Liver (tissue), 9 donors: ENCODE results near the gene PC. TPM values are rescaled to one million over a fixed set of nuclear protein-coding genes. Genes with fewer than 3 reads are reported as not detected.

ENCODE experiments used
- DNase-seq: peaks from one replicate; pipeline ENCODE4 v3.0.0-alpha.2; 2017; ENCODE audit warnings: low spot score
- H3K27ac ChIP-seq, 2 donors: one replicate each; pipeline ENCODE4 v1.7.0; 2013; ENCODE audit warnings: inconsistent platforms in 2 of 2, low read length in 2 of 2, control low read depth in 1 of 2, low read depth in 1 of 2, mild to moderate bottlenecking in 1 of 2
- H3K27me3 ChIP-seq, 4 donors: one replicate each; pipeline versions ENCODE4 v1.6.1 to v1.7.0; 2013; ENCODE audit warnings: low read length in 3 of 4, inconsistent platforms in 1 of 4, mild to moderate bottlenecking in 1 of 4, moderate library complexity in 1 of 4; ENCODE audit not compliant: control insufficient read depth in 4 of 4, insufficient read depth in 4 of 4
- H3K36me3 ChIP-seq, 4 donors: one replicate each; pipeline versions ENCODE4 v1.6.1 to v1.7.0; 2013; ENCODE audit warnings: low read length in 3 of 4, mild to moderate bottlenecking in 3 of 4, low read depth in 1 of 4, moderate library complexity in 1 of 4; ENCODE audit not compliant: control insufficient read depth in 4 of 4, insufficient read depth in 3 of 4
- H3K4me1 ChIP-seq, 4 donors: one replicate each; pipeline versions ENCODE4 v1.6.1 to v1.7.0; 2013; ENCODE audit warnings: low read length in 3 of 4, mild to moderate bottlenecking in 3 of 4, moderate library complexity in 1 of 4; ENCODE audit not compliant: control insufficient read depth in 4 of 4, insufficient read depth in 4 of 4
- H3K4me3 ChIP-seq, 3 donors: one replicate each; pipeline versions ENCODE4 v1.6.1 to v1.7.0; 2013; ENCODE audit warnings: low read length in 3 of 3, control low read depth in 1 of 3, low read depth in 1 of 3, mild to moderate bottlenecking in 1 of 3
- H3K9ac ChIP-seq, 2 donors: one replicate each; pipeline ENCODE4 v1.7.0; 2013; ENCODE audit warnings: low read length in 2 of 2, mild to moderate bottlenecking in 2 of 2, moderate library complexity in 2 of 2, control low read depth in 1 of 2, low read depth in 1 of 2
- H3K9me3 ChIP-seq, 4 donors: one replicate each; pipeline versions ENCODE4 v1.6.1 to v1.7.0; 2013; ENCODE audit warnings: low read length in 3 of 4; ENCODE audit not compliant: control insufficient read depth in 4 of 4
- EGR1 ChIP-seq, 2 donors: IDR thresholded peaks; 2 replicates each; pipeline ENCODE4 v1.6.1; 2016 to 2018; ENCODE audit warnings: antibody characterized with exemption in 2 of 2, low read depth in 2 of 2
- FOXA1 ChIP-seq: IDR thresholded peaks from 2 replicates; pipeline ENCODE4 v1.6.1; 2016; ENCODE audit warnings: antibody characterized with exemption
- FOXA2 ChIP-seq: IDR thresholded peaks from 2 replicates; pipeline ENCODE4 v1.6.1; 2016; ENCODE audit warnings: antibody characterized with exemption
- GABPA ChIP-seq, 2 donors: IDR thresholded peaks in 1 of 2; conservative IDR thresholded peaks in 1 of 2; 2 replicates each; pipeline ENCODE4 v1.6.1; 2016; ENCODE audit warnings: antibody characterized with exemption in 2 of 2, mild to moderate bottlenecking in 1 of 2, moderate library complexity in 1 of 2
- HNF4A ChIP-seq, 2 donors: conservative IDR thresholded peaks; 2 replicates each; pipeline ENCODE4 v1.6.1; 2016; ENCODE audit warnings: antibody characterized with exemption in 2 of 2, mild to moderate bottlenecking in 2 of 2
- HNF4G ChIP-seq: IDR thresholded peaks from 2 replicates; pipeline ENCODE4 v1.6.1; 2016; ENCODE audit warnings: antibody characterized with exemption
- JUND ChIP-seq, 2 donors: IDR thresholded peaks; 2 replicates each; pipeline ENCODE4 v1.6.1; 2016; ENCODE audit warnings: antibody characterized with exemption in 2 of 2
- NR2F2 ChIP-seq: IDR thresholded peaks from 2 replicates; pipeline ENCODE4 v1.6.1; 2016; ENCODE audit warnings: antibody characterized with exemption
- RAD21 ChIP-seq, 2 donors: IDR thresholded peaks; 2 replicates each; pipeline ENCODE4 v1.6.1; 2016; ENCODE audit warnings: antibody characterized with exemption in 2 of 2, mild to moderate bottlenecking in 2 of 2
- RXRA ChIP-seq, 2 donors: IDR thresholded peaks; 2 replicates each; pipeline ENCODE4 v1.6.1; 2017 to 2018; ENCODE audit warnings: antibody characterized with exemption in 2 of 2, mild to moderate bottlenecking in 1 of 2
- SP1 ChIP-seq: IDR thresholded peaks from 2 replicates; pipeline ENCODE4 v1.6.1; 2018; ENCODE audit warnings: antibody characterized with exemption, mild to moderate bottlenecking
- TAF1 ChIP-seq: conservative IDR thresholded peaks from 2 replicates; pipeline ENCODE4 v1.6.1; 2016; ENCODE audit warnings: antibody characterized with exemption, mild to moderate bottlenecking
- YY1 ChIP-seq: IDR thresholded peaks from 2 replicates; pipeline ENCODE4 v1.6.1; 2016; ENCODE audit warnings: antibody characterized with exemption, mild to moderate bottlenecking
- whole genome bisulfite sequencing: extraction: QIAGEN DNeasy Blood & Tissue Kit; methylation state at CpG from one replicate; pipeline ENCODE4 v1.1.7; 2013; 5-methylcytosine and 5-hydroxymethylcytosine counted together
- polyA plus RNA-seq, 2 donors: library from polyadenylated mRNA; stranded (reverse) in 1 of 2; unstranded in 1 of 2; fragments of 200-250 nt in 1 of 2; fragments of >200 nt in 1 of 2; fragmentation: Nextera tagmentation in 1 of 2; extraction: Ambion mirVana in 1 of 2; gene quantifications; one replicate each; pipeline versions ENCODE4 v1.2.1 to v1.2.3, GENCODE V29; 2013 to 2015
- total RNA-seq, 2 donors: library from RNA; depleted of rRNA; stranded (reverse); fragments of >200 nt; gene quantifications; one replicate each; pipeline ENCODE4 v1.2.3, GENCODE V29; 2014
- TF ChIP-seq, protein P1 (sequence below): fragments of 150-350 bp; IDR thresholded peaks from 2 replicates; pipeline ENCODE4 v1.5.1; 2017; ENCODE audit warnings: improper control_type of control experiment, low read depth, low read length; ENCODE audit not compliant: missing input control
- TF ChIP-seq, protein P2 (sequence below): IDR thresholded peaks from 2 replicates; pipeline ENCODE4 v1.6.1; 2016; ENCODE audit warnings: antibody characterized with exemption
- TF ChIP-seq, protein P3 (sequence below): IDR thresholded peaks from 2 replicates; pipeline ENCODE4 v1.6.1; 2016; ENCODE audit warnings: antibody characterized with exemption
- TF ChIP-seq, protein P4 (sequence below): IDR thresholded peaks from 2 replicates; pipeline ENCODE4 v1.6.1; 2016; ENCODE audit warnings: antibody characterized with exemption, mild to moderate bottlenecking
- TF ChIP-seq, protein P5 (sequence below): IDR thresholded peaks from 2 replicates; pipeline ENCODE4 v1.6.1; 2016; ENCODE audit warnings: antibody characterized with exemption
- donor health status: healthy.
- donor health status: healthy.
- donor health status: healthy.
- donor health status: healthy.
- donor health status: healthy.

The PC gene
- total and polyA plus RNA-seq, 4 donors: 144 to 583 (median 296) TPM

DNA sequence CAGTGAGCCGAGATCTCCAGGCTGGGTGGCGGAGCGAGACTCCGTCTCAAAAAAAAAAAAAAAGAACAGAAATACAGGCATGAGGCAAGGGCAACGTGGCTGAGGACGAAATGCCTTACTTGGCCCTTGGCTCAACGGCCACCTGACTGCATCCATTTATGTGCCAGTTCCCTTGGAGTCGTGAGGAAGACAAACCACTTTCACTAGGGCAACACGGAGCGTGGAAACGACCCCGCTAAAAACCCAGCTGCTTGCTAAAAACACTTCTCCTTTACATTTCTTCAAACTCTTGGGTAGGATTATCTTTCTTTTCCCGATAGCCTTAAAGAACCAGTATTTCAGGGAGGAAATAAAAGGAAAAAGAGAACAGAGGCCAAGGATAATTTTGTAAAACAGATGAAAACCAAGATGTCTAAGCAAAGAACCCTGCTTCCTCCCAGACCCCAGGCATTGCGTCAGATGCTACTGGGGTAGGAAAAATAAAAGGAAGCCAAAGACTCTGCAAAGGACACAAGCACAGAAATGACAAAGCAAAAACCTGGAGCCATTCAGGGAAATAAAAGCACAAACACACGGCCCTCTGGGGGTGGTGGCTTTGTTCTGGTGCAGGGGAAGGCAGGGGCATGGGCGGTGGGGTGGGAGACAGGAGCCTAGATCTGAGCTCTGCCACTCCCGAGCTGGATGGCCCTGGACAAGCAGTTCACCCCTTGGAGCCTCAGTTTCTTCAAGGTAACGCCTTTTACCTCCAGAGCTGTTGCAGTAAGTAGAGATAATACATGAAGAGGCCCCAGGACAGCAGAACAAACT is 37.0 kb downstream of the PC start:
- Histone ChIP-seq H3K9me3 (no peaks in the 10 kb centered on the region), H3K27me3 (no peaks in the 10 kb centered on the region), H3K9ac (no peak overlapping the region), H3K27ac (no peak overlapping the region), H3K4me1 (peaks cover 0 to under 1% (median 0%) of the 10 kb centered on the region in 4 donors), H3K36me3 (peaks cover 0 to 4% (median 1%) of the 10 kb centered on the region in 4 donors), H3K4me3 (no peak overlapping the region)
- no peak for DNase-seq
- TF ChIP-seq FOXA1 (no peak), FOXA2 (no peak), SP1 (no peak), EGR1 (IDR thresholded peaks at IDR 0.05; ENCODE audit: low read depth in 2 of 2) (no peak), NR2F2 (no peak), GABPA (IDR thresholded peaks at IDR 0.05 in 1 of 2, conservative IDR thresholded peaks at IDR 0.05 in 1 of 2) (no peak), HNF4G (no peak), YY1 (no peak), TAF1 (no peak), JUND (IDR thresholded peaks at IDR 0.05) (no peak), HNF4A (conservative IDR thresholded peaks at IDR 0.05) (no peak), RAD21 (IDR thresholded peaks at IDR 0.05) (no peak), RXRA (IDR thresholded peaks at IDR 0.05) (no peak)
- TF ChIP-seq, protein P1, sequence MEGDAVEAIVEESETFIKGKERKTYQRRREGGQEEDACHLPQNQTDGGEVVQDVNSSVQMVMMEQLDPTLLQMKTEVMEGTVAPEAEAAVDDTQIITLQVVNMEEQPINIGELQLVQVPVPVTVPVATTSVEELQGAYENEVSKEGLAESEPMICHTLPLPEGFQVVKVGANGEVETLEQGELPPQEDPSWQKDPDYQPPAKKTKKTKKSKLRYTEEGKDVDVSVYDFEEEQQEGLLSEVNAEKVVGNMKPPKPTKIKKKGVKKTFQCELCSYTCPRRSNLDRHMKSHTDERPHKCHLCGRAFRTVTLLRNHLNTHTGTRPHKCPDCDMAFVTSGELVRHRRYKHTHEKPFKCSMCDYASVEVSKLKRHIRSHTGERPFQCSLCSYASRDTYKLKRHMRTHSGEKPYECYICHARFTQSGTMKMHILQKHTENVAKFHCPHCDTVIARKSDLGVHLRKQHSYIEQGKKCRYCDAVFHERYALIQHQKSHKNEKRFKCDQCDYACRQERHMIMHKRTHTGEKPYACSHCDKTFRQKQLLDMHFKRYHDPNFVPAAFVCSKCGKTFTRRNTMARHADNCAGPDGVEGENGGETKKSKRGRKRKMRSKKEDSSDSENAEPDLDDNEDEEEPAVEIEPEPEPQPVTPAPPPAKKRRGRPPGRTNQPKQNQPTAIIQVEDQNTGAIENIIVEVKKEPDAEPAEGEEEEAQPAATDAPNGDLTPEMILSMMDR: no peak
- TF ChIP-seq, protein P2, sequence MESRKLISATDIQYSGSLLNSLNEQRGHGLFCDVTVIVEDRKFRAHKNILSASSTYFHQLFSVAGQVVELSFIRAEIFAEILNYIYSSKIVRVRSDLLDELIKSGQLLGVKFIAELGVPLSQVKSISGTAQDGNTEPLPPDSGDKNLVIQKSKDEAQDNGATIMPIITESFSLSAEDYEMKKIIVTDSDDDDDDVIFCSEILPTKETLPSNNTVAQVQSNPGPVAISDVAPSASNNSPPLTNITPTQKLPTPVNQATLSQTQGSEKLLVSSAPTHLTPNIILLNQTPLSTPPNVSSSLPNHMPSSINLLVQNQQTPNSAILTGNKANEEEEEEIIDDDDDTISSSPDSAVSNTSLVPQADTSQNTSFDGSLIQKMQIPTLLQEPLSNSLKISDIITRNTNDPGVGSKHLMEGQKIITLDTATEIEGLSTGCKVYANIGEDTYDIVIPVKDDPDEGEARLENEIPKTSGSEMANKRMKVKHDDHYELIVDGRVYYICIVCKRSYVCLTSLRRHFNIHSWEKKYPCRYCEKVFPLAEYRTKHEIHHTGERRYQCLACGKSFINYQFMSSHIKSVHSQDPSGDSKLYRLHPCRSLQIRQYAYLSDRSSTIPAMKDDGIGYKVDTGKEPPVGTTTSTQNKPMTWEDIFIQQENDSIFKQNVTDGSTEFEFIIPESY: no peak
- TF ChIP-seq, protein P3, sequence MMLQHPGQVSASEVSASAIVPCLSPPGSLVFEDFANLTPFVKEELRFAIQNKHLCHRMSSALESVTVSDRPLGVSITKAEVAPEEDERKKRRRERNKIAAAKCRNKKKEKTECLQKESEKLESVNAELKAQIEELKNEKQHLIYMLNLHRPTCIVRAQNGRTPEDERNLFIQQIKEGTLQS: no peak
- TF ChIP-seq, protein P4, sequence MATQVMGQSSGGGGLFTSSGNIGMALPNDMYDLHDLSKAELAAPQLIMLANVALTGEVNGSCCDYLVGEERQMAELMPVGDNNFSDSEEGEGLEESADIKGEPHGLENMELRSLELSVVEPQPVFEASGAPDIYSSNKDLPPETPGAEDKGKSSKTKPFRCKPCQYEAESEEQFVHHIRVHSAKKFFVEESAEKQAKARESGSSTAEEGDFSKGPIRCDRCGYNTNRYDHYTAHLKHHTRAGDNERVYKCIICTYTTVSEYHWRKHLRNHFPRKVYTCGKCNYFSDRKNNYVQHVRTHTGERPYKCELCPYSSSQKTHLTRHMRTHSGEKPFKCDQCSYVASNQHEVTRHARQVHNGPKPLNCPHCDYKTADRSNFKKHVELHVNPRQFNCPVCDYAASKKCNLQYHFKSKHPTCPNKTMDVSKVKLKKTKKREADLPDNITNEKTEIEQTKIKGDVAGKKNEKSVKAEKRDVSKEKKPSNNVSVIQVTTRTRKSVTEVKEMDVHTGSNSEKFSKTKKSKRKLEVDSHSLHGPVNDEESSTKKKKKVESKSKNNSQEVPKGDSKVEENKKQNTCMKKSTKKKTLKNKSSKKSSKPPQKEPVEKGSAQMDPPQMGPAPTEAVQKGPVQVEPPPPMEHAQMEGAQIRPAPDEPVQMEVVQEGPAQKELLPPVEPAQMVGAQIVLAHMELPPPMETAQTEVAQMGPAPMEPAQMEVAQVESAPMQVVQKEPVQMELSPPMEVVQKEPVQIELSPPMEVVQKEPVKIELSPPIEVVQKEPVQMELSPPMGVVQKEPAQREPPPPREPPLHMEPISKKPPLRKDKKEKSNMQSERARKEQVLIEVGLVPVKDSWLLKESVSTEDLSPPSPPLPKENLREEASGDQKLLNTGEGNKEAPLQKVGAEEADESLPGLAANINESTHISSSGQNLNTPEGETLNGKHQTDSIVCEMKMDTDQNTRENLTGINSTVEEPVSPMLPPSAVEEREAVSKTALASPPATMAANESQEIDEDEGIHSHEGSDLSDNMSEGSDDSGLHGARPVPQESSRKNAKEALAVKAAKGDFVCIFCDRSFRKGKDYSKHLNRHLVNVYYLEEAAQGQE: no peak
- TF ChIP-seq, protein P5, sequence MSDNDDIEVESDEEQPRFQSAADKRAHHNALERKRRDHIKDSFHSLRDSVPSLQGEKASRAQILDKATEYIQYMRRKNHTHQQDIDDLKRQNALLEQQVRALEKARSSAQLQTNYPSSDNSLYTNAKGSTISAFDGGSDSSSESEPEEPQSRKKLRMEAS: no peak
- WGBS: 87% methylated on average over 18 of the region's 18 CpGs
